A549 (cell line): ENCODE measurements around the gene KLHL2.
"Not testable (repeated sequence)": the region's sequence is repeated elsewhere in the genome, so short reads cannot be mapped to it uniquely, and the experiment has no call there.

ENCODE experiments used
- CTCF ChIP-seq: fragments of >200 bp; sonication (Bioruptor Twin); formaldehyde crosslinking; IDR thresholded peaks from 3 replicates; pipeline ENCODE4 v1.5.1; 2016
- JUN ChIP-seq, 2 experiments: fragments of >200 bp; sonication (Bioruptor Twin); formaldehyde crosslinking; IDR thresholded peaks; 2 replicates in 1 of 2; 3 replicates in 1 of 2; pipeline ENCODE4 v1.6.1; 2016 to 2017
- RFX5 ChIP-seq: fragments of 450-650 bp; IDR thresholded peaks from 2 replicates; pipeline ENCODE4 v1.7.1; 2014; ENCODE audit warnings: antibody characterized with exemption, mild to moderate bottlenecking, moderate library complexity
- SREBF2 ChIP-seq: fragments of 450-650 bp; IDR thresholded peaks from 2 replicates; pipeline ENCODE4 v1.6.1; 2014; ENCODE audit warnings: mild to moderate bottlenecking, moderate library complexity

DNA sequence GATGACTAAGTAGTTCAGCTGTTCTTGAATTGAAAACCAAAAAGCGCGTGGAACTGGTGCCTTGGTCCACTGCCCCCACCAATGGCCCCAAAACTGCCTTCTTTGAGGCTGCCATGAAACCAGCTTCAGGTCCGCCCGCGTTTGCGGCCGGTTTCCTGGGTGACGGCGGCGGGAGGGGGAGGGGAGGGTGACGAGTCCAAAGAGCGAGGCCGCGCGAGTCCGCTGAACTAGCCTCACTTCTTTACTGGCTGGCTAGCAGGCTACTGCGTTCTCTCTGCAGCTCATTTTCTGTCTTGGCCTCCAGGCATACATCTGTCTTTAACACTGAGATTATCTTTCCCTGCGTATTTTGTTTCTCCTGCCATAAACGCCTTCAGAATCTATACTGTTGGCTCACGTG lies 72.2 kb downstream of the KLHL2 start:
- TF ChIP-seq SREBF2; RFX5; CTCF; JUN (IDR thresholded peaks at IDR 0.05): not testable (repeated sequence)
